Prostate gland (tissue), 2 donors: Measurements from ENCODE around the gene ARFGEF3. TPM values are rescaled to one million over a fixed set of nuclear protein-coding genes. Genes with fewer than 3 reads are reported as not detected.

Source experiments
- DNase-seq: peaks from one replicate; pipeline ENCODE4 v3.0.0-alpha.2; 2019; ENCODE audit warnings: low spot score
- H3K27ac ChIP-seq, 2 donors: fragments of 200-600 bp; sonication (generic); 2 replicates each; pipeline ENCODE4 v1.5.1; 2017 to 2019
- H3K27me3 ChIP-seq: fragments of 200-600 bp; sonication (generic); replicated peaks from 2 replicates; pipeline ENCODE4 v1.5.1; 2019; ENCODE audit not compliant: insufficient read depth
- H3K36me3 ChIP-seq, 2 donors: fragments of 200-600 bp; sonication (generic); 1 replicate in 1 of 2; 2 replicates in 1 of 2; pipeline versions ENCODE4 v1.5.1 to v1.8.1; 2017 to 2019
- H3K4me1 ChIP-seq: fragments of 200-600 bp; sonication (generic); replicated peaks from 2 replicates; pipeline ENCODE4 v1.5.1; 2019
- H3K4me3 ChIP-seq, 2 donors: fragments of 200-600 bp; sonication (generic); 2 replicates each; pipeline ENCODE4 v1.5.1; 2017 to 2019
- H3K9me3 ChIP-seq: fragments of 200-600 bp; sonication (generic); 2 replicates; pipeline ENCODE4 v1.5.1; 2017
- CTCF ChIP-seq, 4 experiments: fragments of 200-600 bp in 2 of 4; fragments of 450-650 bp in 2 of 4; sonication (generic) in 2 of 4; IDR thresholded peaks; 1 replicate in 3 of 4; 2 replicates in 1 of 4; pipeline ENCODE4 v1.5.1; 2016 to 2019; ENCODE audit warnings: antibody characterized with exemption in 4 of 4, mild to moderate bottlenecking in 2 of 4, moderate library complexity in 2 of 4
- POLR2A ChIP-seq: fragments of 450-650 bp; IDR thresholded peaks from one replicate; pipeline ENCODE4 v1.6.1; 2016; ENCODE audit warnings: antibody characterized with exemption, mild to moderate bottlenecking
- POLR2AphosphoS5 ChIP-seq: sonication (generic); formaldehyde crosslinking; IDR thresholded peaks from one replicate; pipeline ENCODE4 v1.6.1; 2017; ENCODE audit warnings: antibody characterized with exemption
- WGBS: methylation state at CpG from one replicate; pipeline ENCODE4 v1.1.5; 2018; 5-methylcytosine and 5-hydroxymethylcytosine counted together
- intact Hi-C: fragments of 100-400 bp; cut with DNase I; formaldehyde crosslinking; loops from one replicate; pipeline ENCODE4 v1.14.2; 2022
- total RNA-seq, 2 donors: library from RNA; depleted of rRNA; stranded (reverse); fragments of >200 nt; gene quantifications; one replicate each; pipeline ENCODE4 v1.1.0, GENCODE V29; 2016

Gene ARFGEF3
- total RNA-seq, 2 donors from 2014 or later, result 41.0 to 80.1 TPM

- intact Hi-C loops, result no loop called here
- no peak for TF ChIP-seq POLR2AphosphoS5
- no peak for TF ChIP-seq CTCF (IDR thresholded peaks at IDR 0.05)
- no peak for TF ChIP-seq POLR2A
- 95% methylated on average over 9 of the region's 9 CpGs for WGBS
- Histone ChIP-seq H3K27ac (no peak overlapping the region), H3K27me3 (no peaks in the 10 kb centered on the region), H3K9me3 (no peaks in the 10 kb centered on the region), H3K4me1 (no peaks in the 10 kb centered on the region), H3K4me3 (no peak overlapping the region), H3K36me3 (peaks cover 0 to 4% of the 10 kb centered on the region in 2 donors)
- no peak for DNase-seq
These were observed 134.6 kb downstream of the ARFGEF3 start for GRCh38 chr6:138296381-138296780.

GRCh38 chr6:138296786-138297185 lies 135.0 kb downstream of the ARFGEF3 start:
- Histone ChIP-seq H3K36me3 (peaks cover 0 to 4% of the 10 kb centered on the region in 2 donors), H3K9me3 (no peaks in the 10 kb centered on the region), H3K27me3 (no peaks in the 10 kb centered on the region), H3K27ac (no peak overlapping the region), H3K4me3 (no peak overlapping the region), H3K4me1 (no peaks in the 10 kb centered on the region)
- intact Hi-C loops, result no loop called here
- no peak for TF ChIP-seq POLR2AphosphoS5
- TF ChIP-seq CTCF (IDR thresholded peaks at IDR 0.05), result no peak
- TF ChIP-seq POLR2A, result no peak
- 95% methylated on average over 7 of the region's 7 CpGs for WGBS
- no peak for DNase-seq

GRCh38 chr6:138297761-138298298 lies 136.1 kb downstream of the ARFGEF3 start:
- 89% methylated on average over 1 of the region's 1 CpG for WGBS
- Histone ChIP-seq H3K36me3 (peaks cover 0 to 4% of the 10 kb centered on the region in 2 donors), H3K9me3 (no peaks in the 10 kb centered on the region), H3K27ac (no peak overlapping the region), H3K4me3 (no peak overlapping the region), H3K27me3 (no peaks in the 10 kb centered on the region), H3K4me1 (no peaks in the 10 kb centered on the region)
- DNase-seq, result no peak
- intact Hi-C loops, result no loop called here
- TF ChIP-seq POLR2AphosphoS5 (no peak), CTCF (IDR thresholded peaks at IDR 0.05) (no peak), POLR2A (no peak)

- Histone ChIP-seq H3K27me3 (no peaks in the 10 kb centered on the region), H3K4me3 (no peak overlapping the region), H3K36me3 (no peaks in the 10 kb centered on the region), H3K9me3 (no peaks in the 10 kb centered on the region), H3K27ac (no peak overlapping the region), H3K4me1 (no peaks in the 10 kb centered on the region)
- no peak for DNase-seq
- TF ChIP-seq POLR2A (no peak), CTCF (IDR thresholded peaks at IDR 0.05) (no peak), POLR2AphosphoS5 (no peak)
- WGBS, result 91% methylated on average over 4 of the region's 4 CpGs
- intact Hi-C loops, result no loop called here
These were observed 138.7 kb downstream of the ARFGEF3 start for GRCh38 chr6:138300469-138300868.

- H3K27ac ChIP-seq, result no peak overlapping the region
- TF ChIP-seq POLR2AphosphoS5 (no peak), CTCF (IDR thresholded peaks at IDR 0.05) (no peak), POLR2A (no peak)
- no peaks in the 10 kb centered on the region for H3K4me1 ChIP-seq
- WGBS, result 39% methylated on average over 2 of the region's 2 CpGs
- H3K36me3 ChIP-seq, result no peaks in the 10 kb centered on the region
- intact Hi-C loops, result no loop called here
- H3K27me3 ChIP-seq, result no peaks in the 10 kb centered on the region
- H3K9me3 ChIP-seq, result no peaks in the 10 kb centered on the region
- no peak overlapping the region for H3K4me3 ChIP-seq
- DNase-seq, result no peak
These were observed 140.8 kb downstream of the ARFGEF3 start for GRCh38 chr6:138302554-138302953.
